NCI-H524 treated with DMSO at 0.1 percent for 48 hours (cell line): Measurements from ENCODE around the gene RIGI.
"Not testable (repeated sequence)": the region's sequence is repeated elsewhere in the genome, so short reads cannot be mapped to it uniquely, and the experiment has no call there.

Source experiments
- DNase-seq: peaks from one replicate; lab custom pipeline; 2025; lab: John Stamatoyannopoulos, UW

The RIGI gene

GRCh38 chr9:32526707-32527048 lies 682 bp upstream of the RIGI start:
- DNase-seq = no peak

DNA sequence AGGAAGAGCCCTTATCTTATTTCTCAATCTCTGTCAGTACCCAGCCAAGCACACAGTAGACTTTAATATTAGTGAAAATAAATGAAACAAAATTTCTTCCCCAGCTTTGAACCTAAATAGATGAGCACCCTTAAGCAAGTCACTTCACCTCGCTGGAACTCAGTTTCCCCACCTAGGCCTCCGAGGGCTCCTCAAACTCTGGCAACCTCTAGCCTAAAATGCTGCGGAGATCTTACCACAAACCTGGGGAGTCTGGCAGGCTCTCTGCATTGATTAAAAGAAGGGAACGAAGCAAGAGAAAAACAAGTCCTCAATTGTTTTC lies 326 bp downstream of the RIGI start:
- DNase-seq = no peak

- no peak for DNase-seq
Observed at GRCh38 chr9:32524892-32525708, 896 bp downstream of the RIGI start.

- DNase-seq = not testable (repeated sequence)
Observed at GRCh38 chr9:32524558-32524891, 1.5 kb downstream of the RIGI start.

- DNase-seq = no peak
Observed at GRCh38 chr9:32523910-32524309, 2.1 kb downstream of the RIGI start.

DNA sequence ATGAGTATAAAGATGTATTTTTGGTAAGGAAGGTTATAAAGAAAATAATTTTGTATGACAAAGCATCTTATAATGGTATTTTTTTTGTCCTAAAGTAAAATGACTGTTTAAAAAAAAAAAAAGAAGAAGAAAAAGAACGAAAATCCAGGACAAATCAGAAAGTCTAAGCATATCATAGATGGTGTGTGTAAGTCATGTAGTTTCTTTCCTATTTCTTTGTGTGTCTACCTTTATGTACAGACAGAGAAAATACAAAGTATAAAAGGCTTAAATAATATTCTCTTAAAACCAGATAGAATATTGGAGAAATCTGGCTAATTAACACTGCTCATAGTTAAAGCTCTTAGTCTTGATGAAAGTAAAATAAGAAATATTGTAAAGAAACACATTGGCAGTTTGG lies 7.7 kb downstream of the RIGI start:
- DNase-seq = no peak

- no peak for DNase-seq
Observed at GRCh38 chr9:32516241-32516640, 9.8 kb downstream of the RIGI start.

GRCh38 chr9:32508728-32509127 lies 17.3 kb downstream of the RIGI start:
- no peak for DNase-seq

DNA sequence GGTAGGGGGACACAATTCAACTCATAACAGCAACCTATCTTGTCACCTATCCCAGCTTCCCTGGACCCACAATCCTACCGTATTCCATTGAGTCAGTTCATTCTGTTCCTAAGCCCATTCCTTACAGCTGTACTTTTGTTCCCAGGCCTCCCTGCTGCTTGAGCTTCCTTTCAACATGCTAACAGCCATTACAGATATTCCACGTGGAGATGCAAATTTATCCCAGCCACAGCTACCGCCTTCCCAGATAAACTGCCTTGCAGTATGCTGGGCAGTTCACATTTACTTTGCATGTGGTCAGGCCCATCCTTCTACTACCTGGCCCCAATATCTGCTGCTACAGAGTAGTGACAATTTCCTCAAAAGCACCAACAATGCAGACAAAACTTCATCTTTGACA lies 23.0 kb downstream of the RIGI start:
- DNase-seq = no peak

- no peak for DNase-seq
Observed at GRCh38 chr9:32502464-32502863, 23.5 kb downstream of the RIGI start.

GRCh38 chr9:32501868-32502267 lies 24.1 kb downstream of the RIGI start:
- no peak for DNase-seq

DNA sequence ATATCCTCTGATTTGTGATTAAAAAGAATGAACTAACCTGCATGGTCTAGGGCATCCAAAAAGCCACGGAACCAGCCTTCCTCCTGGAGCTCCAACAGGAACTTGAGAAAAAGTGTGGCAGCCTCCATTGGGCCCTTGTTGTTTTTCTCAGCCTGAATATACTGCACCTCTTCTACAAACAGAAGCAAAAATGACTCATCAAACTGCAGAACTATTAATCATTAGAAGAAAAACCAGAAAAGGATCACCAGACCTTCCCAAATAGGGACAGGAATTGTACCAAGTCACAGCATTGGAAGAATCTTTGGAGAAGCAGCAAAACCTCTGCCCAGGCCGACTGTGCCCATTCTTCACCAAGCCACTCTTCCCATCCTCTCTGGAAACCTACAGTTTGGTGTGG lies 25.2 kb downstream of the RIGI start:
- no peak for DNase-seq

DNA sequence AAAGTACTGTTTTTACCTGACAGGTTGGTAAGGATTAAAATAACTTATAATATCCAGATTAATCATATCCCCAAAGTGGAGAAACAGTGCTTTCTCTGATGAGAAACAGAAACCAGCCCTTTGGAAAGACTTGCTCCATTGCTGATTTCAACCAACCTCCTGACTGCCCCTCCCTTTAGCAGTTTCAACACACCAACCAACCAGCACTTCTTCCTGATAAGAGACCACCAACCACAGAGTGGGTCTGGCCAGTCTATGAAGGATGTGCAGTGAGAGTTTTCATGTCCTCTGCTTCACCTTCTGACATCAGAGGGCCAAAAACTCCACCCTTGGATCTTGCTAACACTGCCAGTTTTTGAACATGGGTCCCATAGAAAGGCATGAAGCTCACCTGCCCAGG lies 28.1 kb downstream of the RIGI start:
- no peak for DNase-seq

DNA sequence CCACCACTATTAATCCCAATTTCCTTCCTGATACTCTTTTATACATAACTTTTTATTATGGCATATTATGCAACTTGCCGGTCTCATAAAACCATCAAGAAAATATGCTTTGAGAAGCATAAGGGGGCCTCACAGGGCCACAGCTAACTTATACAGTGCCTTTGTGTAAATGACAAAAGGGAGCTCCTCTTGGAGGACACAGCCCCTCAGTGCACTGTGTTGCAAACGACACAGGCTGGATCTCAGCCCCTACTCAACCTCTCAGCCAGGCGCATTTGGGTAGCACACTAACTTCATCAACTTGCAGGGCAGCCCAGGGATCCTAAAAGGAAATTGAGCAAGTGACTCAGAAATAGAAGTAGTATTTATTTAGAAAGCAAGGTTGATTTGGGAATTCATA lies 35.4 kb downstream of the RIGI start:
- no peak for DNase-seq

DNA sequence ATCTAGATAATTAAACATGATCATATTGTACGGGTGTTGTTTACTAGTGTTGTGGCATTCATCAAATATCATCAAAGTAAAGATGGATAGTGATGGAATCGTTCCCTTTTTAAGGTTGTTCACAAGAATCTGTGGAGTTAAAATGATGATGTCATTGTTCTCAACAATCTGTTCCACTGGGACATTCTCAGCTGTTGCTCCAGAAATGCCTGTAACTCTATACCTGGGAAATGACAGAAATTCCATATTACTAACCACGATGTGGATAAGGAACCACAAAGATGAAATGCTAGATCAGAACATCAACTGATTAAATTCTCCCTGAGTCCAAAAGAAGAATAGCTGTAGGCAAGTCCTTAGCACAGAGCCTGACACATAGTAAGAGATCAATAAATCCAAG lies 38.0 kb downstream of the RIGI start:
- DNase-seq = no peak

GRCh38 chr9:32486839-32487562 lies 39.0 kb downstream of the RIGI start:
- DNase-seq = no peak

- no peak for DNase-seq
Observed at GRCh38 chr9:32483343-32483742, 42.7 kb downstream of the RIGI start.
